RPMI7951 (cell line): ENCODE data around the gene SLC26A6. TPM values are rescaled to one million over a fixed set of nuclear protein-coding genes. Genes with fewer than 3 reads are reported as not detected.
A peak's percentile ranks its signal among the peaks of the same experiment; 100 is the strongest.

Experiments
- DNase-seq: peaks from one replicate; pipeline ENCODE4 v3.0.0-alpha.2; 2012; ENCODE audit warnings: low read depth
- total RNA-seq: library from RNA; depleted of rRNA; stranded (reverse); fragments of >200 nt; shearing (Covaris generic); gene quantifications from 2 replicates; pipeline ENCODE4 v1.2.3, GENCODE V29; 2014

Gene SLC26A6
- total RNA-seq, 1 experiment from 2014 or later, result 32.3 TPM

DNA sequence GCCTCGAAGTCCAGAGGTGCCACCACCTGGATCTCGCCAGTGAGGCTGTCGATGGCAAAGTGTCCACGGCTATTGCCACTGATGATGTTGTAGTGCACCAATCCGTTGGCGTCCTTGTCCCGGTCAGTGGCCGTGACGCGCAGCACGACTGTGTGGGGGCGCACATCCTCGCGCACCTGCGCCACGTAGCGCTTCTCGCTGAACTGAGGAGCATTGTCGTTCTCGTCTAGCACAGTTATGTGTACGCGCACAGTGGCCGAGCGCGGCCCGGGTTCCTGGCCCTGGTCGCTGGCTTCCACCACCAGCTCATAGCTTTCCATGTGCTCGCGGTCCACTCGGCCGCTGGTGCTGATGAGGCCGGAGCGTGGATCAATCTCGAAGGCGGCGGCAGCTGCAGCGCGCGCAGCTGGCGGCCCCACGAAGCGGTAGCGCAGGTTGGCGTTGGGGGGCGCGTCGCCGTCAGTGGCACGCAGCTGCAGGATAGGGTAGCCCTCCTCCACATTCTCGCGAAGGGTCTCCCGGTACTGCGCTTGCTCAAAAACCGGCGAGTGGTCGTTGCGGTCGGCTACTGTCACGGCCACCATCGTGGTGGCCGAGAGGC is 25.6 kb upstream of the SLC26A6 start:
- DNase-seq, result no peak

DNA sequence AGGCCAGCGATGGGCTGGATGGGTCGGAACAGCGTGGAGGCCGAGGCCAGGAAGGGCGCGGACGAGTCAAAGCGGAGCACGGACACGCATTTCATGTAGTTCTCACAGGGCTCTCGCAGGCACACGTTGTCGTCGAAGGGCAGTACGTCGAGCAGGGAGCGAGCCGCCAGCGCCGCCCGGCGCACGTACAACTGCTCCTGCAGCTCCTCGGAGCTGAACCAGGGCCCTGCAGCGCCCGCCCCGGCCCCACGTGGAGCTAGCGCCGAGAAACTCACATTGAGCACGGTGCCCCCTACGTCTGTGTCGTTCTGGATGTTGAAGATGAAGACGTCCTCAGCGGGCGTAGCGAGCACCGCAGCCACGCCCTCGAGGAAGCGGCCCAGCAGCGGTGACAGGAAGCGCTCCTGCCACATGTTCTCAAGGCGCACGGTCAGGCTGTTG is 21.6 kb upstream of the SLC26A6 start:
- no peak for DNase-seq

DNA sequence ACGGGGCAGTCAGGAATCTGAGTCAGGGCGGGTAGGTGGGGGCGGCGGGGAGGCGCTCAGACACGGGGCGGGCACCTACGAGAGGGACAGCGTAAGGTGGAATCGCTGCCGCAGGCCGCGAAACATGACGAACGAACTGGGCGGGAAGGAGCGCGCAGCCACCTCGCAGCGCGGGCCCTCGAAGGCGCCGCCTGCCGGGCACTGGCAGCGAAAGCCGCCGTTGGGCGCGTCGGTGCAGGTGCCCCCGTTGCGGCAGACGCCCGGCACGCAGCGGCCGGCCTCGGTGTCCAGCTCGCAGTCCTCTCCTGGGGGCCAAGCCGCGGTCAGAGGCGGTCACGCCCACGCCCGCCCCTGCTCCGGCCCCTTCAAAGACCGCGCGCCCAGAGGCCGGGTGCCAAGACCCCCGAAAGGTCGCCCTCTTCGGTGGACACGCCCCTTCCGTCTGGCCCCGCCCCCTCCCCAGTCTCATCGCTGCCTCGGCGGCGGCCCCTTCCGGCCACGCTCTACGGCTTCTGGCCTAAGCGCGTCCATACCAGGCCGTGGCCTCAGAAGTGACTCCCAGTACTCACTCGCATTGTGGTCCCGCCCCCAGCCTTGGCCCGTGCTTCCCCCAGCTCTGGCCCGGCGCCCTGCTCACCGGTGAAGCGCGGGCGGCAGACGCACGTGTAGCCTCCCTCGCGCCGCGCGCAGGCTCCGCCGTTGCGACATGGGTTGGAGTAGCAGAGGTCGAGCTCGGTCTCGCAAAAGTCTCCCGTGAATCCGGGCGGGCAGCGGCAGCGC is 21.0 kb upstream of the SLC26A6 start:
- DNase-seq, result peak; percentile 50

DNA sequence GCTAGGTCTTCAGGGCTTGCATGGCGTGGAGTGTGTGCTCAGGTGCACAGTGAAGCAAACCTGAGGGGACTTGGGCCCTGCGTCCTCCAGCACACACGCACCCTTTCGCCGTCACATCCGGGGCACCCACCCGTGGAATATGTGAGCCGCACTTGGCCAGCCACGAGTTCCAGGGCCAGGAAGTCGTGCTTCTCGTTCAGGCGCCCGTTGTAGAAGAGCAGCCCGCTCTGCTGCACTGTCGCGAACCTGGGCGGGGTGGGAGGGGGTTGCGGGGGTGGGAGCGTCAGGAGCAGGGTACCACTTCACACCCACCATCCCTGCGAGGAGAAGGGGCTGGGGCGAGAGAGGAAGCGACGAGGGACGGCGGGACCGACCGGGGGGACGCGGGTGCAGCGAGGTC is 20.3 kb upstream of the SLC26A6 start:
- DNase-seq, result no peak

DNA sequence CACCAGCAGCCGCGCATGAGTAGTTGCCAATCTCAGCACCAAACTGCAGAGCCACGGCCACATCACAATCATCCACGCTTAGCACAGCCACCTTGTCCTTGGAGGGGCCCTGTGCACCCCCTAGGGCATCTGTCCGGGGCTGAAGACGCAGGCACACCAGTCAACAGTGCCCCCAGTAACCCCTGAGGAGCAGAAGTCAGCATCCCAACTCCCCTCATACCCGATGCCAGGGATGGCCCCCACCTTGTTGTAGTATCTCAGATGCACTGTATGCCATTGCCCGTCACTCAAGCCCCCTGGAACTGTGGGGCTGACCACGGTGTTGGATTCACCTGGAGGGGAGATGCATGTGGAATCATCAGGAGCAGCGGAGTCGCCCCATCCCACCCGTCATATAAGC is 19.8 kb upstream of the SLC26A6 start:
- no peak for DNase-seq

DNA sequence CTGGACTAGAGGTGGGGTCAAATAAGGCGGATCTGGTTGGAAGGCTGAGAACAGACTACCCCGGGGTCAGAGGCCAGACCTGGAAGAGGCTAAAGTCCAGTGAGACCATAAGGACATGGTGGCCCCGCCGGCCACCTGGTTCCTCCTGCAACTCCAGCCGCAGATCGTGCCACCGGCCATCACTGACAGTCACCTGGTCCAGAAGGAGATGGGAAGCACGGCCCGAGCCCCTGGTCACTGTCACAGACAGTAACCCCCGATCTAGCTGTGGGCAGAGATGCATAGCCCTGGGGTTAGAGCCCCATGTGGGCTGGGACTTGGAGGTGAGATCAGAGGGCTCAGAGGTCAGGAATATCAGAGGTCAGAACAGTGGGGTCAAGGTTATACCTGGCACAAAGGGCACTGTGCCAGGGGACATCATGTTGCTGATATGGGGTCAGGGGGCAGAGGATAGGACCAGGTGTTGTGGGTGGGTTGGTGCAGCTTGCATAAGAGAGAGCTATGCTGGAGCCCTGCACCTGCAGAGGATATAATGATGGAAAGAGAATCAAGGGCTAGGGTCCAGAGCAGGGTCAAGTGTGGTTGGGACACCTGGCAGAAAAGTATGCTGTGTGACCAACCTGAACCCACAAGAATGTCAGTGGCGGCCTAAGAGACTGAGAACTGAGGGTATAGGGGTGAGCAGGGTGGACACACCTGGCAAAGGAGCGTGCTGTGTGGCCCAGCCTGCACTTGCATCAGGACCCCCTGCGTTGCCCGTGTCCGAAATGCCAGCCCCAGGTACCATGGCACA is 17.9 kb upstream of the SLC26A6 start:
- DNase-seq, result no peak

DNA sequence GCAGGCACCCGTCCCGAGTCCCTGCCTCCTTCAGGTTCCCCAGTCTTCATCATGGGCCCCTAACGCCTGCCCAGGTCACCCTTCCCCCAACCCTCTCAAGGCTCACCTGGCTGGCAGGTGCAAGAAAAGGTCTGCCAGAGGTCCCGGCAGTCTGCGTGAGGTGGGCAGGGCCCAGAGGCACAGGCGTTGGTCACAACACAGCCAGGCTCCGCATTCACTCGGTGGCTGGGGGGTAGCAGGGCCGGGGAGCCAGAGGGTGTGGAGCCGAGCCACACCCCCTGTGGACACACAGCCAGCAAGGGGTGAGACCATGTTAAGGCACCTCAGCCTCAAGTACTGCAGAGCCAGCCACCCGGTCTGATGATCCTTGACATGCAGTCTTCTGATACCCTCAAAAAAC is 16.5 kb upstream of the SLC26A6 start:
- DNase-seq, result no peak

DNA sequence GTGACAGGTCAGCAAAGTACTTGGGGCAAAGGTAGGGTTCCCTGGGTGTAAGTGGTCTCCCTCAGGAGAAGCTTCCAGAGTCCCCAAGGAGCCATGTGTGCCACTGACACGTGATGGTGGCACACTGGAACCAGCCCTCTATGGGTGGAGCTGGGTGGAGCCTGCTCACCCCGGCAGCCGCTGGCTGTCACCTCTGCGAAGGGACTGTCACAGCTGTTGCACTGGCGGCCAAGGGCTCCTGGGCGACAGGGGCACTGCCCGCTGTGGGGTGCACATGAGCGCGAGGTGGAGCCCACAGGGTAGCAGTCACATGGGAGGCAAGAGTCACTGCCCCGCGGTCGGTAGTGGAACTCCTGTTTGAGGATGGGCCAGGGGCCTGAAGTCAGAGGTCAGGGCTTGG is 15.5 kb upstream of the SLC26A6 start:
- DNase-seq, result no peak

DNA sequence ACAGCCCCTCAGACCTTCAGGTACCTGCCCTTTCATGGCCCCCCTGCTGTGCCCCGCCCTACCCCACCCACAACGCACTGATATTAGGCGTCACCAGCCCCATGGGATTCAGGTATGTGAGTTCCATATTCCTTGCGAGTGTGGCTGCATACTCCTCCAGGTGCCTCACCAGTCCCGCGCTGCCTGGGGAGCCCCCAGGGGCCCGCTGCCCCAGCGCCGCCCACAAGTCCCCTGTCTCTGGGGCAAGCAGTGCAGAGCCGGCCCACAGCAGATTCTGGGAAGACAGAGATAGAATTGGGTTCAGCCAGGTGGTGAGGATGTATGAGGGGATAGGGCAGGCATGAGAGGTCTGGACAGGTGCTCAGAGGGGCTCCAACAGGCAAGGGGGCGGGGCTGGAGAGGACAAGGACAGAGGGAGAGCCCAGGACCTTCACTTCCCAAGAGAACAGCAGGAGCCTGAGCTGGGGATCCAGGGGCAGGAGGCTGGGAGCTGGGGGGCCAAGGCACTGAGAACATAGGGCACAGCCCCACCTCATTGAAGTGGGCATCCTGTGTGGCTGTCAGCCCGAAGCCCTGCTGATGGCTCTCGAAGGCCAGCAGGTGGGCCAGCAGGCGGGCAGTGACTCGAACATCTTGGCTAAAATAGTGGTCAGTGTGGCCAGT is 13.1 kb upstream of the SLC26A6 start:
- no peak for DNase-seq

DNA sequence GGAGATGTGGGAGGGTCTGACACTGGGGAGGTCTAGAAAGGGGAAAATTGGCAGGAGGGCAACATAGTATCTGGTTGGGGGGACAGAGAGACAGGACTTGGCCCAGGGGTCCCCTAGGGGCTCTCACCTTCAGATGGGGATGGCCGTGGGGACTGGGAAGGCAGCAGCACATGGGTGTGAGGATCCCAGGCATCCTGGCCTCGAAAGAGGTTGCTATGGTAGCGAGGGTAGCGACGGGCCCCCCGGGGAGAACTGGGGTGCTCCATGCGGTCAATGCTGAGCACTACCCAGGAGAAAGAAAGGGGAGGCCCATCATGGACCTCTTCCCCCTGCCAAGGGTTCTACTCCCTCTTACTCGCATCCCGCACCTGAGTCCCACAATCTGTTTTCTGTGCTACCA is 12.5 kb upstream of the SLC26A6 start:
- DNase-seq, result no peak

DNA sequence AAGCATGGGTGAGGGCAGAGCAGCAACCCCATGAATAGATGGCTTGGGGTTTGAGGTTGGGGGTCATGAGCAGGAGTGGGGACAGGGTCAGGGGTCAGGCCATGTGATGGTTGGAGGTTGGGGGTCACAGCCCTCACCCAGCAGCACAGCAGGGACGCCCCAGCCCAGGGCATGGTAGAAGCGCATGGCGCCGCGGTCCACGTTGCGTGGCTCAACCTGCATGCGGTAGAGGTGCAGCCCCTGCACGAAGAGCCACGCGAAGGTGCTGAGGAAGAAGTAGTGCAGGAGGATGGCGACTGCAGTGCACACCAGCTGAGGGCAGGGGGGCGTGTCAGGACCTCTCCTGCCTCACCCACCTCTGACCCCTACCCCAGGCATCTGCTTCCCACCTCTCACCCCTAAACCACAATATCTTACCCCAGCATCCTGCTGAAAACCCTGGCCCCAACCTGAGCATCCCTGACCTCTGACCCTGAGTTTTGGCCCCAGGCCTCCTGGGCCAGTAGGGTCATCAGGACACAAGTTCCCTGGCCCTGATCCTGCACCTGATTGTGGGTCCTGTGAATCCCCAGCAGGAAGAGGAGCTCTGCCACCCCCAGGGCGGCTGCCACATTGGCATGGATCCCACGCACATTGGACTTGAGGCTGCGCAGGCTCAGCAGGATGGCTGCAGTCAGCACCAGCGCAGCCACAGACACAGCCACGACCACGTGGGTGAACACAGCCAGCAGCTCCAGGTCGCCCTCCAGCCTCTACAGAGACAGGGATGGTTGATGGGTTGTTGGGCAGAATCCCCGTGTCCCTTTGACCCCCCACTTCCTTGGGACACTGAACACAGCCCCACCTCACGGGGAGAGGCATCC is 9.9 kb upstream of the SLC26A6 start:
- DNase-seq, result no peak

DNA sequence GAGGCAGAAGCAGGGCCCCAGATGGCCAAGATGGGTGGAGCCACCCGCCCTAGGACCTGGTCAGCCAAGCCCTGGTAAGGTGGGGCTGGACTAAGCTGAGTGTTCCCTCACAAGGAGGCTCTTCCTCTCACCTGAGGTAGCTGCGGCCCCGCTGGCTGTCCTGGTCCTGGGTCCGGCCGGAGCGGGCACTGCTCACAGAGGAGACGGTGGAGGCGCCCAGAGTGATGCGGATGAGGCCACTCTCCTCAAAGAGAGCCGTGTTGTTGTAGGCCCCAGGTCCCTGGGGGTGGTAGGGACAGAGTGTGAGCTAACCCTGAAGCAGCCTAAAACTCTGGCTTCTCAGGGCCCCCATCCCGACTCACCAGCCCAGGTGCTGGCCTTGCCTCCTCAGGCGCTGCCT is 7.3 kb upstream of the SLC26A6 start:
- DNase-seq, result no peak

DNA sequence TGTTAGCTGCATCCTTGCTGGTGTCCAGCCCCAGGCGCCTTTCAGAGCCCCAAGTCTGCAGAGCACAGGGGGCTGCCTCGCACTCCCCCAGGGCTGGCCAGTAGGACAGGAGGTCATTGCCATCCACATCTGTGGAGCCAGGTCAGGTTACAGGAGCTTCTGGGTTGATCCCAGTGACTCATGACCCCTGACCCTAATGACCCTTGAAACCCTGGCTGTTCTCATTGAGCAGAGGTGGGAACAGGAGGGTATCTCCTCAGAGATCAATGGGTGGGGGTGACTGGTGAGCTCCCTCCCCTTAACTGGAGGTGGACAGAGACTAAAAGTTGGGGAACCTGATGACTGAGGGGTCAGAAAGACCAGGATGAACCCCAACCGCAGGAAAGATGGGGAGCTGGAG is 6.1 kb upstream of the SLC26A6 start:
- no peak for DNase-seq

DNA sequence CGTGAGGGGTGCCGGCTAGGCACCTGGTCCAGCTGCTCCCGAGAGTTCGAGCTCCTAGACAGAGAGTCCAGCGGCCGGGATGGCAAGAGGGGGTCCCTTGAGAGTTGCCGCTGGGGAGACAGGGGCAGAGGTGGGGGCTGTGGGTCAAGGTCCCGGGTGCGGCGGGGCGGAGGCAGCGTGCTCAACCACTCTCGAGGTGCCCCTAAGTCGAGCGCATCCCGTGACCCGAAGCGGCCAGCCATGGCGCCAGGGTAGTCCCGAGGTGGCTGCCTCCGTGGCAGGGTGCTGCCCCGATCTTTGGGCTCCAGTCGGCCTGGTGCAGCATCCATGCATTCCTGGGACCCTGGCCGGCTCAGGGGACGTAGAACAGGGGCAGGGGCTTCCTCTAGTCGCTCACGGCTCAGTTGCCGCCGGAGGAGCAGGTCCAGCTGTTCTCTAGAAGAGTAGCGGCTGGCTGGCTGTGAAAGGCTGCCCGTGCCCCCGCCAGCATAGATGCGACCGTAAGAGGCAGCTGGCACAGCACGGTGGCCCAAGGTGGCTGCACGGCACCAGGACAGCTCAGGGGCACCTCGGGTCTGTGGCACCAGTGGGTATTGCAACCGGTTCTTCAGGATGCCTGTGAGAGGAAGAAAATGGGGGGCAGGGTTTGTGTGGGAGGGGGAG is 4.8 kb upstream of the SLC26A6 start:
- DNase-seq, result no peak

DNA sequence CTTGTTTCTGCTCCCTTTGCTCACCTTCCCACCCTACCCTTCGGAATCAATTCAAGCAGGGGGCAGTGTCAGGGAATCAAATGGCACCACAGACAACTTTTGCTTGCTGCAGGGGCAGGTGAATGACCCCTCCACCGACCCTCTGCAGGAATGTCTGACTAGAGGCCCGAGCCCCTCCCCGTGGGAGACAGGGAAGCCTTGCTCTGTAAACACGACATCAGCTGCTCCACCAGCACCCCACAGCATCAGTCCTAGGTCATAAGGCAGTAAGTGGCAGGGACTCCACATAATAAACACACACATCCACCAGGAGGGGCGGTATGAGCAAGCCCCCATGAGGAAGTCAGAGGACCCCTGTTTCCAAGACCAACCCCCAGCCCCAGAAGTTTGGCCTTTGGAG is 2.0 kb upstream of the SLC26A6 start:
- DNase-seq, result no peak

DNA sequence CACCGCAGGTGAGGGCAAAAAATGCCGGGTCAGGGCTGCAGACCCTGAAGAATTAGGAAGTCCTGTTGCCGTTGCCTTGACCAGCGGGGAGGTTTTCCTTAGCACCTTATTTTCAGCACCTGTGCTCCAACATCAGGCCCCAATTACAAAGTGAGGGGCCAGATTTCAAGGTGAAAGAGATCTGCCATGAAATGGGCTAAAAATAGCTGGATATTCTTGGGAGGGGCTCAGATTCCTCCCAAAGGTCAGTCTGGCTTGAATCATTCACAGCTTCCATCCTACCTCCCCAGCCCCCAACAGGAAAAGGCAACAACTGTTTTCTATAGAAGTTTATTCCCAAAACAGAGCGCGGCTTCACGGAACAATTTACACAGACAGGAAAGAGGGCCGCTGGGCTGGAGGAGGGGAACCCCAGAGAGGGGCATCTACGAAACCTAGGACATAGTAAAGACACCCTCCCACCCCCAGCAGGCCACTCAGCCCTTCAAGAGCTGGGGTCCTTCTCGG is 941 bp upstream of the SLC26A6 start:
- peak; percentile 17 for DNase-seq

DNA sequence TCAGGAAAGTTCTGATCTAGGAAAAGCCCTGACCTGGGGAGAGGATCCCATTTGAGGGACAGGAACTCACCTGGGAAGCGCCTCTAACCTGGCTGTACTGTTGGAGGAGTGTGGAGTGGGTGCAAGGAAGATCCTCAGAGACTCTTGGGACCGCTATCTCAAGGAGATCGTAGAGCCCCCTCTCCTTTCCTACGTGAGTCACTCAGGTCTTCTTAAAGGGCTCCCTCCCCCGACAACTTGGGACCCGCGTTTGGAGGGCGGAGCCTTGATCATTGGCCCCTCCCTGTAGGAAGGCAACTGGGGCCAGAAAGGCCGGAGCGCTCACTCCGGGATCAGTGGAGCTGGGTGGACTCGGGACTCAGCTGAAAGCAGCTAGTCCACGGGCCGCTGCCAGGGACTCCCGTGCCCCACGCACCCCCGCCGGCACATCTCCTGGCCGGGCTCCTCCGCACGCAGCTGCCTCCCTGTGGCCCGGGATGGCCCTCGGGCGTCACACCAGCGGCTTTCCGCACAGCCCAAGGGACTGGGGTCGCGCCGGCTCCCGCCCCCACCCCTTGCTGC is 520 bp downstream of the SLC26A6 start:
- peak; percentile 76 for DNase-seq

DNA sequence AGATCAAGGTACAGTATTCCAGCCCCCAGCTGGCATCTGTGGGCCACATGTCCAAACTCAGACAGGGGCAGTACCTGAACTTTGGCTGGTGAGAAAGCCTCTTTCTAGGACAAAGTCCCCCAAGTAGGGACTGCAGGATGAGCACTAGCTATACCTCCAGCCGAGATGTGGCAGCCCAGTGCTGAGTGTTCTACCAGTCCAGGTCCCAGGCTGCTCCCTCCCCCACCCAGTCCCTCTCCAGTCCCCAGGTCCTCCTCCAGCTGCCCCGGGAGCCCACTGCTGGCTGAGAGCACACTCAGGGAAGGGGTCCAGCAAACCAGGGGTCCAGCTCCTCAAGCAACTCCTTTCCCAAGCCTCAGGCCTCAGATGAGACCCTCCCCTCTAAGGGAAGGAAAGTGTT is 1.5 kb downstream of the SLC26A6 start:
- DNase-seq, result no peak

DNA sequence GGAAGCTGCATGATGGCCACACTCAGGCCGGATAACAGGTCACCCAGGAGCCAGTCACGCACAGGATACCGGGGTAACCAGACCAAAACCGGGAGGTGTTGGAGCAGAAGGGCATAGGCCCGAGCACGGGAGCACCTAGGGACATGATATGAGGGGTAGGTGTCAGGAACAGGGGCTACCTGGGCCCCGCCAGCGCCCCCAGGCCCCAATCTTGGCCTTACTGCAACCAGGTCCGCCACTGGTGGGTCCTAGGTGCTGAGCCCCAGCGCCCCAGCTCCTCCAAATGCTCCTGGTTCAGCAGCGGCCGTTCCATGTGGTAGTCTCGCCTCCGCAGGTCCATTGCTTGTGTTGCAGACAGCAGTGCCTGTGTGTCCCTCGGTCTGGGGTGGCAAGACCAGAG is 2.0 kb downstream of the SLC26A6 start:
- no peak for DNase-seq
